Fibroblast of lung (primary cell): ENCODE data around the gene GINS3. TPM values are rescaled to one million over a fixed set of nuclear protein-coding genes. Genes with fewer than 3 reads are reported as not detected.

Source experiments
- DNase-seq, 2 donors: peaks; one replicate each; pipeline versions ENCODE4 v3.0.0 to v3.0.0-alpha.2; 2010; ENCODE audit warnings: low read depth in 2 of 2
- H2AFZ ChIP-seq: 2 replicates; pipeline ENCODE4 v1.5.1; 2012; ENCODE audit warnings: low read length, control low read depth, inconsistent platforms
- H3K27ac ChIP-seq: 2 replicates; pipeline ENCODE4 v1.5.1; 2011; ENCODE audit warnings: low read length, control low read depth; ENCODE audit not compliant: insufficient read depth
- H3K27me3 ChIP-seq: 2 replicates; pipeline ENCODE4 v1.5.1; 2011; ENCODE audit warnings: mild to moderate bottlenecking, low read length; ENCODE audit not compliant: control insufficient read depth, insufficient read depth
- H3K36me3 ChIP-seq: 2 replicates; pipeline ENCODE4 v1.5.1; 2011; ENCODE audit warnings: low read length; ENCODE audit not compliant: control insufficient read depth, insufficient read depth
- H3K4me1 ChIP-seq: 2 replicates; pipeline ENCODE4 v1.5.1; 2011; ENCODE audit warnings: low read length; ENCODE audit not compliant: control insufficient read depth, insufficient read depth; ENCODE audit errors: extremely low read depth
- H3K4me2 ChIP-seq: 2 replicates; pipeline ENCODE4 v1.5.1; 2011; ENCODE audit warnings: low read length, control low read depth; ENCODE audit not compliant: insufficient read depth; ENCODE audit errors: extremely low read depth
- H3K4me3 ChIP-seq, 4 experiments: fragments of 200-600 bp in 1 of 4; sonication (generic) in 1 of 4; replicated peaks in 1 of 4; 2 replicates each; pipeline ENCODE4 v1.5.1; 2011 to 2016; ENCODE audit warnings: low read length in 4 of 4, low read depth in 3 of 4, mild to moderate bottlenecking in 3 of 4, control low read depth in 2 of 4, inconsistent platforms in 1 of 4, mixed read lengths in 1 of 4; ENCODE audit not compliant: insufficient read depth in 1 of 4; ENCODE audit errors: control extremely low read depth in 1 of 4
- H3K79me2 ChIP-seq: 2 replicates; pipeline ENCODE4 v1.5.1; 2012; ENCODE audit warnings: mild to moderate bottlenecking, low read length, inconsistent platforms; ENCODE audit not compliant: control insufficient read depth, insufficient read depth
- H3K9ac ChIP-seq: 2 replicates; pipeline ENCODE4 v1.5.1; 2011; ENCODE audit warnings: mild to moderate bottlenecking, low read length, control low read depth; ENCODE audit not compliant: insufficient read depth
- H3K9me3 ChIP-seq: 2 replicates; pipeline ENCODE4 v1.5.1; 2012; ENCODE audit warnings: low read depth, low read length; ENCODE audit not compliant: control insufficient read depth, insufficient read depth
- H4K20me1 ChIP-seq: 2 replicates; pipeline ENCODE4 v1.5.1; 2011; ENCODE audit warnings: low read length; ENCODE audit not compliant: control insufficient read depth, insufficient read depth; ENCODE audit errors: extremely low read depth
- CTCF ChIP-seq, 2 donors: IDR thresholded peaks in 1 of 2; conservative IDR thresholded peaks in 1 of 2; 1 replicate in 1 of 2; 2 replicates in 1 of 2; pipeline ENCODE4 v1.5.1; 2011 to 2012; ENCODE audit warnings: low read length in 2 of 2, control low read depth in 1 of 2, inconsistent platforms in 1 of 2, low read depth in 1 of 2, mild to moderate bottlenecking in 1 of 2
- EZH2 ChIP-seq: IDR thresholded peaks from 2 replicates; pipeline ENCODE4 v1.5.1; 2012; ENCODE audit warnings: low read length, control low read depth, mild to moderate bottlenecking; ENCODE audit errors: missing control alignments
- polyA plus RNA-seq, 2 donors: library from polyadenylated mRNA; depleted of rRNA in 1 of 2; stranded (reverse) in 1 of 2; unstranded in 1 of 2; fragments of >200 nt; gene quantifications; 2 replicates each; pipeline ENCODE4 v1.2.1, GENCODE V29; 2011 to 2012; ENCODE audit warnings: missing spikeins in 1 of 2
- total RNA-seq: library from RNA; depleted of rRNA; stranded (reverse); fragments of >200 nt; gene quantifications from 2 replicates; pipeline ENCODE4 v1.2.1, GENCODE V29; 2014

The GINS3 gene
- total and polyA plus RNA-seq, 2 donors (not counting 1 experiment from before 2014, with no cell fraction given): 1.8 to 5.9 TPM

- no peaks in the 10 kb centered on the region for H3K4me1 ChIP-seq
- DNase-seq: no peak
- H3K27me3 ChIP-seq: no peaks in the 10 kb centered on the region
- H3K9ac ChIP-seq: no peak overlapping the region
- no peak for TF ChIP-seq EZH2
- no peak for TF ChIP-seq CTCF (conservative IDR thresholded peaks at IDR 0.05 in 1 of 2, IDR thresholded peaks at IDR 0.05 in 1 of 2; ENCODE audit: low read depth in 1 of 2, low read length in 2 of 2)
- H3K36me3 ChIP-seq: no peaks in the 10 kb centered on the region
- H3K9me3 ChIP-seq: no peaks in the 10 kb centered on the region
- no peak overlapping the region for H2AFZ ChIP-seq
- no peaks in the 10 kb centered on the region for H4K20me1 ChIP-seq
- H3K27ac ChIP-seq: no peak overlapping the region
- no peaks in the 10 kb centered on the region for H3K79me2 ChIP-seq
- H3K4me3 ChIP-seq: no peak overlapping the region
- H3K4me2 ChIP-seq: no peak overlapping the region
Measured at GRCh38 chr16:58454178-58454577, 61.9 kb downstream of the GINS3 start.

GRCh38 chr16:58454856-58455255 lies 62.6 kb downstream of the GINS3 start:
- Histone ChIP-seq H3K27ac (no peak overlapping the region), H3K4me2 (no peak overlapping the region), H3K27me3 (no peaks in the 10 kb centered on the region), H4K20me1 (no peaks in the 10 kb centered on the region), H3K79me2 (no peaks in the 10 kb centered on the region), H3K9ac (no peak overlapping the region), H3K4me1 (no peaks in the 10 kb centered on the region), H3K36me3 (no peaks in the 10 kb centered on the region), H3K9me3 (no peaks in the 10 kb centered on the region), H2AFZ (no peak overlapping the region), H3K4me3 (no peak overlapping the region)
- no peak for DNase-seq
- TF ChIP-seq CTCF (conservative IDR thresholded peaks at IDR 0.05 in 1 of 2, IDR thresholded peaks at IDR 0.05 in 1 of 2; ENCODE audit: low read depth in 1 of 2, low read length in 2 of 2): no peak
- no peak for TF ChIP-seq EZH2

Other genes starting within 250 kb of the GINS3 start
- 25.2 and 33.4 TPM in 2 replicates for gene CSNK2A2, start 194.4 kb upstream of the GINS3 start, total RNA-seq
- 51.0 and 54.3 TPM in 2 replicates for gene CSNK2A2, start 194.4 kb upstream of the GINS3 start, polyA plus RNA-seq
- not detected in 2 replicates for gene PRSS54, start 97.4 kb upstream of the GINS3 start, total RNA-seq
- not detected in 2 replicates for gene PRSS54, start 97.4 kb upstream of the GINS3 start, polyA plus RNA-seq
- gene NDRG4, start 107.7 kb downstream of the GINS3 start, total RNA-seq: 1.8 and 5.1 TPM in 2 replicates
- gene NDRG4, start 107.7 kb downstream of the GINS3 start, polyA plus RNA-seq: 4.0 and 8.3 TPM in 2 replicates
- gene SETD6, start 123.0 kb downstream of the GINS3 start, total RNA-seq: 7.9 and 8.2 TPM in 2 replicates
- gene SETD6, start 123.0 kb downstream of the GINS3 start, polyA plus RNA-seq: 6.3 and 7.2 TPM in 2 replicates
- gene CNOT1, start 237.4 kb downstream of the GINS3 start, total RNA-seq: 103 and 162 TPM in 2 replicates
- 59.0 and 98.2 TPM in 2 replicates for gene CNOT1, start 237.4 kb downstream of the GINS3 start, polyA plus RNA-seq